ENCODE data around the gene RHBDD1. TPM values are rescaled to one million over a fixed set of nuclear protein-coding genes. Genes with fewer than 3 reads are reported as not detected.

Gene RHBDD1
- total RNA-seq, 2 experiments from 2014 or later, result 43.8 to 47.1 TPM

GRCh38 chr2:226898121-226898520 lies 62.3 kb downstream of the RHBDD1 start:
- H3K27me3 Mint-ChIP-seq, result no peaks in the 10 kb centered on the region
- H3K4me3 Mint-ChIP-seq, result no peak overlapping the region
- ChIA-PET CTCF (no interaction called here), POLR2A (no interaction called here)
- TF ChIP-seq, protein P1, sequence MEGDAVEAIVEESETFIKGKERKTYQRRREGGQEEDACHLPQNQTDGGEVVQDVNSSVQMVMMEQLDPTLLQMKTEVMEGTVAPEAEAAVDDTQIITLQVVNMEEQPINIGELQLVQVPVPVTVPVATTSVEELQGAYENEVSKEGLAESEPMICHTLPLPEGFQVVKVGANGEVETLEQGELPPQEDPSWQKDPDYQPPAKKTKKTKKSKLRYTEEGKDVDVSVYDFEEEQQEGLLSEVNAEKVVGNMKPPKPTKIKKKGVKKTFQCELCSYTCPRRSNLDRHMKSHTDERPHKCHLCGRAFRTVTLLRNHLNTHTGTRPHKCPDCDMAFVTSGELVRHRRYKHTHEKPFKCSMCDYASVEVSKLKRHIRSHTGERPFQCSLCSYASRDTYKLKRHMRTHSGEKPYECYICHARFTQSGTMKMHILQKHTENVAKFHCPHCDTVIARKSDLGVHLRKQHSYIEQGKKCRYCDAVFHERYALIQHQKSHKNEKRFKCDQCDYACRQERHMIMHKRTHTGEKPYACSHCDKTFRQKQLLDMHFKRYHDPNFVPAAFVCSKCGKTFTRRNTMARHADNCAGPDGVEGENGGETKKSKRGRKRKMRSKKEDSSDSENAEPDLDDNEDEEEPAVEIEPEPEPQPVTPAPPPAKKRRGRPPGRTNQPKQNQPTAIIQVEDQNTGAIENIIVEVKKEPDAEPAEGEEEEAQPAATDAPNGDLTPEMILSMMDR (IDR thresholded peaks at IDR 0.05), result no peak
- H3K9me3 ChIP-seq (ENCODE audit: control insufficient read depth in 1 of 2, insufficient read depth in 1 of 2, low read length in 2 of 2), result no peaks in the 10 kb centered on the region
- no peak overlapping the region for H3K27ac Mint-ChIP-seq
- intact Hi-C loops (cut with DNase I, micrococcal nuclease), result no loop called here
- peaks cover 8% of the 10 kb centered on the region for H3K36me3 ChIP-seq (ENCODE audit: insufficient read depth, low read length)
- H3K4me3 ChIP-seq (ENCODE audit: low read length), result no peak overlapping the region
- no peaks in the 10 kb centered on the region for H3K27me3 ChIP-seq (ENCODE audit: control insufficient read depth in 1 of 2, insufficient read depth in 2 of 2, low read length in 2 of 2)
- no peaks in the 10 kb centered on the region for H3K9me3 Mint-ChIP-seq
- ATAC-seq (ENCODE audit: poor library complexity) (no peak), DNase-seq (no peak)
- no peak overlapping the region for H3K27ac ChIP-seq (ENCODE audit: low read depth in 1 of 2, low read length in 2 of 2)
- H3K4me1 Mint-ChIP-seq (ENCODE audit: low read depth), result no peaks in the 10 kb centered on the region
- peaks cover 41% of the 10 kb centered on the region for H3K36me3 Mint-ChIP-seq (ENCODE audit: low read depth)
- no peaks in the 10 kb centered on the region for H3K4me1 ChIP-seq (ENCODE audit: insufficient read depth, low read length)

- Mint-ChIP-seq H3K27ac (no peak overlapping the region), H3K4me3 (no peak overlapping the region), H3K9me3 (no peaks in the 10 kb centered on the region), H3K27me3 (no peaks in the 10 kb centered on the region), H3K4me1 (ENCODE audit: low read depth) (no peaks in the 10 kb centered on the region), H3K36me3 (ENCODE audit: low read depth) (peaks cover 41% of the 10 kb centered on the region)
- no peaks in the 10 kb centered on the region for H3K4me1 ChIP-seq (ENCODE audit: insufficient read depth, low read length)
- H3K27ac ChIP-seq (ENCODE audit: low read depth in 1 of 2, low read length in 2 of 2), result no peak overlapping the region
- H3K36me3 ChIP-seq (ENCODE audit: insufficient read depth, low read length), result peaks cover 8% of the 10 kb centered on the region
- DNase-seq (no peak), ATAC-seq (ENCODE audit: poor library complexity) (no peak)
- H3K4me3 ChIP-seq (ENCODE audit: low read length), result no peak overlapping the region
- no peaks in the 10 kb centered on the region for H3K27me3 ChIP-seq (ENCODE audit: control insufficient read depth in 1 of 2, insufficient read depth in 2 of 2, low read length in 2 of 2)
- H3K9me3 ChIP-seq (ENCODE audit: control insufficient read depth in 1 of 2, insufficient read depth in 1 of 2, low read length in 2 of 2), result no peaks in the 10 kb centered on the region
- ChIA-PET POLR2A (no interaction called here), CTCF (no interaction called here)
- TF ChIP-seq, protein P1 (IDR thresholded peaks at IDR 0.05), result no peak
- intact Hi-C loops (cut with DNase I, micrococcal nuclease), result no loop called here
These were observed 63.0 kb downstream of the RHBDD1 start for GRCh38 chr2:226898897-226899296.

DNA sequence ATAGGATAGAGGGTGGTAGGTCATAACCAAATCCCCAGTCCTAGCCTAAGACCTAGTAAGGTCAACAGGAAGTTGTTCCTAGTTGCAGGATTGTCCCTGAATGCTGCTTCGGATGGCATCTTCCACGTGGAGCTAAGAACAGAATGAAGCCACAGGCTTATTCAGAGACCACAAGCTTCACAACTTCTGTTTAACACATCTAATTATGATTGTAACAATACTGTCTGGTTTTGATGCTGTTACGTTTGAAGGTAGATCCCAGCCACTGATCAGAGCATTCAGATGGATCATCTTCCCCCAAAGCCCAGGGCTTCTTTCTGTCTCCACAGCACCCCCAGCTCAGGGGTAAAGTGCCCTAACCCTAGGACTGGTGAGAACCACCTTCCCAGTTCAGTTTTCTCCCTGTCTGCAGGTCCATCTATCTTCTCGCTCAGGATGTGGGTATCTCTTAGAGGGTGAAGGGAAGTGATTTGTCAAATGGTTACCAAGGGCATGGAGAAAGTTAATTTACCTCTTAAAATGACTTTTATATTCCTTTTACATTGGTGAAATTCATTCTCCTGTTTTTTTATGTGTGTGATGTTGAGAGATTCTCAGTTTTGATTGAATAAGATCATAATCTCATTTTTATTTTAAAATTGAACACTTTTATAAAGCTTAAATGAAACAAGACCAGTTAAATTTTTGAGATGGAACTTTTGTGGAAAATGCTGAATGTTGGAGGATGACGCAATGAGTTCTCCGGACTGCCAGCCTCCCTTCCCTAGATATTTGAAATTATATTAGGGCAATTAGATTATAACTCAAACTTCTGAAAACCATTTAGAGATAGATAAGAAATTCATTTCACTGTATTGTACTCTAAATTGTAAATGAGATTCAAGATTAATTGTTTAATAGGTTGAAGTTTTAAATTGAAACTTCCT lies 66.5 kb downstream of the RHBDD1 start:
- no peaks in the 10 kb centered on the region for H3K9me3 Mint-ChIP-seq
- TF ChIP-seq, protein P1 (IDR thresholded peaks at IDR 0.05), result no peak
- no peak for ATAC-seq (ENCODE audit: poor library complexity)
- no peak for DNase-seq
- no peaks in the 10 kb centered on the region for H3K27me3 Mint-ChIP-seq
- Histone ChIP-seq H3K4me1 (ENCODE audit: insufficient read depth, low read length) (no peaks in the 10 kb centered on the region), H3K9me3 (ENCODE audit: control insufficient read depth in 1 of 2, insufficient read depth in 1 of 2, low read length in 2 of 2) (no peaks in the 10 kb centered on the region), H3K27ac (ENCODE audit: low read depth in 1 of 2, low read length in 2 of 2) (no peak overlapping the region), H3K27me3 (ENCODE audit: control insufficient read depth in 1 of 2, insufficient read depth in 2 of 2, low read length in 2 of 2) (no peaks in the 10 kb centered on the region), H3K36me3 (ENCODE audit: insufficient read depth, low read length) (peaks cover under 1% of the 10 kb centered on the region), H3K4me3 (ENCODE audit: low read length) (no peak overlapping the region)
- H3K27ac Mint-ChIP-seq, result no peak overlapping the region
- H3K36me3 Mint-ChIP-seq (ENCODE audit: low read depth), result peaks cover 47% of the 10 kb centered on the region
- ChIA-PET CTCF (no interaction called here), POLR2A (no interaction called here)
- H3K4me1 Mint-ChIP-seq (ENCODE audit: low read depth), result peaks cover 26% of the 10 kb centered on the region
- intact Hi-C loops (cut with DNase I, micrococcal nuclease), result no loop called here
- H3K4me3 Mint-ChIP-seq, result no peak overlapping the region

Data from CD4-positive, alpha-beta T cell (primary cell).